ENCODE measurements around the gene PPP1R36.
"Not testable (repeated sequence)": the region's sequence is repeated elsewhere in the genome, so short reads cannot be mapped to it uniquely, and the experiment has no call there.

PPP1R36 gene

GRCh38 chr14:64518229-64518628 is 31.5 kb upstream of the PPP1R36 start:
- DNase-seq (ENCODE audit: low read depth in 3 of 3): no peak

GRCh38 chr14:64520699-64521098 is 29.1 kb upstream of the PPP1R36 start:
- no peak for DNase-seq (ENCODE audit: low read depth in 3 of 3)

GRCh38 chr14:64522591-64523355 is 27.0 kb upstream of the PPP1R36 start:
- DNase-seq (ENCODE audit: low read depth in 3 of 3): no peak

GRCh38 chr14:64525354-64525753 is 24.4 kb upstream of the PPP1R36 start:
- DNase-seq (ENCODE audit: low read depth in 3 of 3): no peak

GRCh38 chr14:64531567-64531966 is 18.2 kb upstream of the PPP1R36 start:
- no peak for DNase-seq (ENCODE audit: low read depth in 3 of 3)

GRCh38 chr14:64536488-64537245 is 13.1 kb upstream of the PPP1R36 start:
- no peak for DNase-seq (ENCODE audit: low read depth in 3 of 3)

- DNase-seq (ENCODE audit: low read depth in 3 of 3): peak; percentile 89 to 96 (median 91)
These were observed 9.3 kb upstream of the PPP1R36 start, which contains the start of gene HSPA2 for GRCh38 chr14:64540208-64541202. TSS of gene HSPA2 (plus strand) at chr14:64540741. CDS start at chr14:64540850, 109 bp downstream.

- DNase-seq (ENCODE audit: low read depth in 3 of 3): no peak
These were observed 8.3 kb upstream of the PPP1R36 start for GRCh38 chr14:64541261-64541971.

- DNase-seq (ENCODE audit: low read depth in 3 of 3): no peak
These were observed 7.6 kb upstream of the PPP1R36 start for GRCh38 chr14:64541972-64542835.

- no peak for DNase-seq (ENCODE audit: low read depth in 3 of 3)
These were observed 6.9 kb upstream of the PPP1R36 start for GRCh38 chr14:64542836-64543201.

GRCh38 chr14:64544607-64545312 is 5.0 kb upstream of the PPP1R36 start:
- DNase-seq (ENCODE audit: low read depth in 3 of 3): no peak

GRCh38 chr14:64549016-64549415 is 745 bp upstream of the PPP1R36 start:
- DNase-seq (ENCODE audit: low read depth in 3 of 3): no peak

GRCh38 chr14:64550621-64551333 is 1.0 kb downstream of the PPP1R36 start:
- no peak for DNase-seq (ENCODE audit: low read depth in 3 of 3)

- DNase-seq (ENCODE audit: low read depth in 3 of 3): no peak
These were observed 4.8 kb downstream of the PPP1R36 start for GRCh38 chr14:64554556-64554955.

- no peak for DNase-seq (ENCODE audit: low read depth in 3 of 3)
These were observed 6.8 kb downstream of the PPP1R36 start for GRCh38 chr14:64556526-64556925.

GRCh38 chr14:64558216-64558615 is 8.5 kb downstream of the PPP1R36 start:
- DNase-seq (ENCODE audit: low read depth in 3 of 3): not testable (repeated sequence)

GRCh38 chr14:64561631-64562030 is 11.9 kb downstream of the PPP1R36 start:
- no peak for DNase-seq (ENCODE audit: low read depth in 3 of 3)

GRCh38 chr14:64562436-64562835 is 12.7 kb downstream of the PPP1R36 start:
- DNase-seq (ENCODE audit: low read depth in 3 of 3): no peak

- DNase-seq (ENCODE audit: low read depth in 3 of 3): no peak
These were observed 13.9 kb downstream of the PPP1R36 start for GRCh38 chr14:64563696-64564095.
